Gastroesophageal sphincter (tissue), 4 donors: Measurements from ENCODE around the gene FAM78A. TPM values are rescaled to one million over a fixed set of nuclear protein-coding genes. Genes with fewer than 3 reads are reported as not detected.

ENCODE experiments used
- ATAC-seq: fragments of 150-250 bp; one replicate; pipeline ENCODE4 v1.9.1; 2016; ENCODE audit warnings: mild to moderate bottlenecking, moderate library complexity
- H3K27ac ChIP-seq, 4 donors: fragments of 200-600 bp; sonication (generic) in 3 of 4; 1 replicate in 3 of 4; 2 replicates in 1 of 4; pipeline ENCODE4 v1.5.1; 2016 to 2019
- H3K27me3 ChIP-seq: fragments of 200-600 bp; sonication (generic); one replicate; pipeline ENCODE4 v1.5.1; 2019
- H3K36me3 ChIP-seq, 2 donors: fragments of 200-600 bp; sonication (generic); one replicate each; pipeline ENCODE4 v1.5.1; 2019; ENCODE audit warnings: control low read depth in 1 of 2
- H3K4me1 ChIP-seq, 3 donors: fragments of 200-600 bp; sonication (generic); 1 replicate in 2 of 3; 2 replicates in 1 of 3; pipeline ENCODE4 v1.5.1; 2016 to 2019; ENCODE audit warnings: control low read depth in 2 of 3
- H3K4me3 ChIP-seq, 2 donors: fragments of 200-600 bp; sonication (generic); one replicate each; pipeline ENCODE4 v1.5.1; 2019; ENCODE audit warnings: mild to moderate bottlenecking in 1 of 2, moderate library complexity in 1 of 2
- H3K9me3 ChIP-seq, 3 donors: fragments of 200-600 bp; sonication (generic); one replicate each; pipeline ENCODE4 v1.5.1; 2017 to 2019; ENCODE audit warnings: control low read depth in 2 of 3
- CTCF ChIP-seq, 4 experiments: fragments of 200-600 bp in 2 of 4; fragments of 450-650 bp in 2 of 4; sonication (generic) in 1 of 4; IDR thresholded peaks; one replicate each; pipeline ENCODE4 v1.5.1; 2017 to 2019; ENCODE audit warnings: antibody characterized with exemption in 4 of 4, mild to moderate bottlenecking in 2 of 4, moderate library complexity in 2 of 4
- EP300 ChIP-seq: sonication (generic); formaldehyde crosslinking; IDR thresholded peaks from one replicate; pipeline ENCODE4 v1.6.1; 2017; ENCODE audit warnings: antibody characterized with exemption, mild to moderate bottlenecking
- POLR2A ChIP-seq, 2 donors: fragments of 450-650 bp; IDR thresholded peaks; one replicate each; pipeline ENCODE4 v1.6.1; 2017; ENCODE audit warnings: antibody characterized with exemption in 2 of 2, mild to moderate bottlenecking in 2 of 2, moderate library complexity in 1 of 2
- POLR2AphosphoS5 ChIP-seq: sonication (generic); formaldehyde crosslinking; IDR thresholded peaks from one replicate; pipeline ENCODE4 v1.6.1; 2017; ENCODE audit warnings: antibody characterized with exemption
- WGBS, 2 donors: methylation state at CpG; one replicate each; pipeline ENCODE4 v1.1.5; 2018; ENCODE audit warnings: low coverage in 1 of 2; 5-methylcytosine and 5-hydroxymethylcytosine counted together
- total RNA-seq, 4 donors: library from RNA; depleted of rRNA; stranded (reverse); fragments of >200 nt; gene quantifications; one replicate each; pipeline ENCODE4 v1.1.0, GENCODE V29; 2016

FAM78A gene
- total RNA-seq, 4 donors from 2014 or later, result 0.78 to 5.4 (median 2.9) TPM

DNA sequence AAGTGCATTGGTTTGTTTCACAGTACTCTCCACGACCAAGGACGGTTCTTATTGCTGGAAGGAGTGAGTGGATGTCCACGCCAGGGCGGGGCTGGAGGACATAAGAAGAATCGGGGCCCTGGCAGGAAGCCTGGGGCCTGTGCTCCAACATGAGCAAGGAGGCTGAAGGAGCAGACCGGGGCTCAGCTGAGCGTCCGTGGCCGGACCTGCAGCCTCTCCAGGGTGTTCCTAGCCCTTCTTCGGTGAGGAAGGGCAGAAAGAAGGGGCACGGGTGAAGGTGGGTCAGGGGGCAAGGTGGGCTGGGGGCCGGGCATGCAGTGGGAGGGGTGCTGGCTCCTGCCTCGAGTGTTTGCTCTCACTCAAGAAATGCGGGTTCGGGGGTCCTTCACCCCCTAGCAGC, 18.1 kb downstream of the FAM78A start:
- H3K27me3 ChIP-seq, result no peaks in the 10 kb centered on the region
- H3K4me3 ChIP-seq, result no peak overlapping the region
- ATAC-seq, result no peak
- H3K4me1 ChIP-seq, result peaks cover 0 to 19% (median 6%) of the 10 kb centered on the region in 3 donors
- WGBS, 2 donors, result 35% methylated on average over 8 of the region's 15 CpGs; no CpG with 5 or more reads in 1 of the 2 donors
- no peaks in the 10 kb centered on the region for H3K9me3 ChIP-seq
- TF ChIP-seq POLR2AphosphoS5, result no peak
- TF ChIP-seq CTCF (IDR thresholded peaks at IDR 0.05), result no peak
- no peak for TF ChIP-seq POLR2A (IDR thresholded peaks at IDR 0.05)
- no peak for TF ChIP-seq EP300
- peaks cover 0 to 26% of the 10 kb centered on the region in 2 donors for H3K36me3 ChIP-seq
- no peak overlapping the region for H3K27ac ChIP-seq

- ATAC-seq, result no peak
- 71 to 80% methylated on average over 1 of the region's 15 CpGs for WGBS, 2 donors
- no peak overlapping the region for H3K4me3 ChIP-seq
- H3K36me3 ChIP-seq, result peaks cover 0 to 26% of the 10 kb centered on the region in 2 donors
- no peaks in the 10 kb centered on the region for H3K9me3 ChIP-seq
- TF ChIP-seq CTCF (IDR thresholded peaks at IDR 0.05) (no peak), EP300 (no peak), POLR2A (IDR thresholded peaks at IDR 0.05) (no peak), POLR2AphosphoS5 (no peak)
- peaks cover 0 to 19% (median 6%) of the 10 kb centered on the region in 3 donors for H3K4me1 ChIP-seq
- no peaks in the 10 kb centered on the region for H3K27me3 ChIP-seq
- peak overlapping the region in 1 of 4 donors; percentile 13 for H3K27ac ChIP-seq
These were observed 18.9 kb downstream of the FAM78A start for GRCh38 chr9:131257266-131258025.

DNA sequence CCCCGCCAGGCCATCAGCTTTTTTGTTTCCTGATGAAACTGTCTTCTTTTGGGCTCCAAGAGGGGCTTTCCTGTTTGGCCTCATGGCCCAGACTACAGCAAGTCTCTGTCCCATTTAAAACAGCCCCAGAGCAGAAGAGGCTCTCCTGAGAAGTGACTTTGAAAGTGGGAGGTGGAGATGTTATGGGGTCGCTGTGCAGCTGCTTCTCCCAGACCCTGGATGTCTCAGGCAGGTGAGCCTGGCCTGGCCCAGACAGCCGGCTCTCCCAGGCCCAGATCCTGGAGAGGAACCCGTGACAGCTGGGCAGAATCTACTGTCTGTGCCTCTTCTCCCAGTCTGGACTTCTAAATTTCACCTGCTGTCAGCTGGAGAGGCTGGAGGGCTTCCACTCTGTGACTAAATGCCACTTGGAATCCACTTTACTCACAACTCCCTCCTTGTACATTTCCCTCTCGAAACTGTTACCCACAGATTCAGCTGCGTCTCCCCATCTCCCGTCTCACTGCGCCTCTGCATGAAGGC, 20.6 kb downstream of the FAM78A start:
- Histone ChIP-seq H3K27ac (peak overlapping the region in 3 of 4 donors; percentile 50 to 69 (median 60)), H3K4me3 (no peak overlapping the region), H3K36me3 (peaks cover 0 to 15% of the 10 kb centered on the region in 2 donors), H3K27me3 (no peaks in the 10 kb centered on the region), H3K9me3 (no peaks in the 10 kb centered on the region), H3K4me1 (peaks cover 0 to 19% (median 6%) of the 10 kb centered on the region in 3 donors)
- WGBS, 2 donors, result 55 to 56% methylated on average over 3 to 5 of the region's 8 CpGs
- TF ChIP-seq POLR2A (IDR thresholded peaks at IDR 0.05), result no peak
- ATAC-seq, result no peak

- TF ChIP-seq POLR2AphosphoS5, result no peak
- no peak for TF ChIP-seq POLR2A (IDR thresholded peaks at IDR 0.05)
- ATAC-seq, result no peak
- Histone ChIP-seq H3K36me3 (peaks cover 0 to 4% of the 10 kb centered on the region in 2 donors), H3K9me3 (no peaks in the 10 kb centered on the region), H3K4me1 (peaks cover 0 to 19% (median 6%) of the 10 kb centered on the region in 3 donors), H3K27me3 (no peaks in the 10 kb centered on the region), H3K27ac (peak overlapping the region in 1 of 4 donors; percentile 69), H3K4me3 (no peak overlapping the region)
- 80 to 86% methylated on average over 1 to 8 of the region's 14 CpGs for WGBS, 2 donors
These were observed 21.7 kb downstream of the FAM78A start for GRCh38 chr9:131254626-131255025.

DNA sequence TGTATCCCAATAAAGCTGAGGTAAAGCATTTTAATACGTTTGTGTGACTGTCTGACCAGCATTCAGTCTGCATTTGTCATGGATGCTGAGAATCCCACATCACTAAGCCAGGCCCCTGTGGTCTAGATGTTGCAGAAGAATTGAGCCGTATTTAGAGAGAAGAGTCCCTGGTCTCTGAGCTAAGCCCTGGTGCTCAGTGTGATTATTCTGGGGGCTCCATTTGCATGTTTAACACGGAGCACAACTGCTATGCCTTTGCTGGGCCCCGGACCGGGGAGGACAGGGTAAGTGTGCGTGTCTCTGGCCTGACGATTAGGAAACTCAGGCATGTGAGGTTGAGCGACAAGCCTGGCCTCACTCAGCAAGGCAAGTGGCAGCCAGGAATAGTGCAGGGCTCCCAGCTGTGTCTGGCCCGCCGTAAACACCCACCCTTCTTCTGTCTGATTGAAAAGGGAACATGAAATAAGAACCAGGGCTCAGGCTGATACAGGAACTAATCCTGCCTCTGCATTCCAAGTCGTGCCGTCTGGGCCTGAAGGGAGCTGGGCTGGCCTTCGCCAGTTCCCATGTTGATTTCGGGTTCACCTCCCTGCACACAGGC, 22.3 kb downstream of the FAM78A start:
- no peaks in the 10 kb centered on the region for H3K27me3 ChIP-seq
- TF ChIP-seq POLR2AphosphoS5, result no peak
- no peak for TF ChIP-seq CTCF (IDR thresholded peaks at IDR 0.05)
- TF ChIP-seq EP300, result no peak
- TF ChIP-seq POLR2A (IDR thresholded peaks at IDR 0.05), result no peak
- H3K36me3 ChIP-seq, result no peaks in the 10 kb centered on the region
- H3K9me3 ChIP-seq, result no peaks in the 10 kb centered on the region
- H3K27ac ChIP-seq, result peak overlapping the region in 1 of 4 donors; percentile 69
- H3K4me3 ChIP-seq, result no peak overlapping the region
- 56% methylated on average over 5 of the region's 14 CpGs; no CpG with 5 or more reads in 1 of the 2 donors for WGBS, 2 donors
- peaks cover 0 to 19% (median 6%) of the 10 kb centered on the region in 3 donors for H3K4me1 ChIP-seq
- ATAC-seq, result peak; percentile 40
